Measurements from ENCODE around the gene GALNT5. TPM values are rescaled to one million over a fixed set of nuclear protein-coding genes. Genes with fewer than 3 reads are reported as not detected.
"Not testable (repeated sequence)": the region's sequence is repeated elsewhere in the genome, so short reads cannot be mapped to it uniquely, and the experiment has no call there.

GALNT5 gene
- total RNA-seq, 1 experiment from 2014 or later, result not detected

DNA sequence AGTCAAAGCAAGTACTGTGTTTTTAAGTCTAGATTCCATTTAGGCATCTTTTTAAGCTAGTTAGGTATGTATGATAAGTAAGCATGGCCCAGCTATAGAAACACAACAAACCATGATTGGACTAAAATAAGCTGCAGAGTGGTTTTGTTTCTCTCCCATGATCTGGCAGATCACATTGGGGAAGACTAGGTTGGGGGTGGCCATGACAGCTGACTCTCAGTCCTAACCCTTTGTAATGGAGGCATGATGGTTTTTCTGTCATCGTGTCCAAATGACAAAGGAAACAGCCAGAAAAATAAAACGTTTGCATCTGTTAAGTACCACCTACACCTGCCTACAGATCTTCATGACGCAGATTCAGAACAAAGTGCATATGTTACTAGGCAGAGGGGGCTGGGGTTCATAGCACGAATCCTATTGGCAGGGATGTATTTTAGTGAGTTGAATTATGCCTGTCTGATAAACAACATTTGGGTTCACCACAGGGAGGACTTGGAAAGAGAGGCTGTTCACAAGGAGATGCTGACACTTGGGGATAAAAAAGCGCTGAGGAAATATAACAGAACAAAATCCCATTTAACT is 33.8 kb upstream of the GALNT5 start:
- ChIA-PET POLR2A (ENCODE audit: low non-redundant PET) (no interaction called here), CTCF (no interaction called here)
- Histone ChIP-seq H3K9me3 (ENCODE audit: low read depth, low read length, poor library complexity, severe bottlenecking) (no peaks in the 10 kb centered on the region), H3K27ac (ENCODE audit: low read depth, low read length, poor library complexity, severe bottlenecking) (no peak overlapping the region), H3K4me3 (ENCODE audit: low read depth, low read length, poor library complexity, severe bottlenecking) (no peak overlapping the region), H3K27me3 (replicated peaks; ENCODE audit: insufficient read depth, low read depth, low read length, poor library complexity) (no peaks in the 10 kb centered on the region), H3K4me1 (ENCODE audit: insufficient read depth, low read length, poor library complexity, severe bottlenecking) (no peaks in the 10 kb centered on the region), H3K36me3 (ENCODE audit: insufficient read depth, low read length, poor library complexity, severe bottlenecking) (no peaks in the 10 kb centered on the region)
- no peak for DNase-seq (ENCODE audit: low spot score)
- no peak for TF ChIP-seq EZH2 (IDR thresholded peaks at IDR 0.05; ENCODE audit: borderline replicate concordance, low read depth, low read length, poor library complexity, severe bottlenecking)
- TF ChIP-seq, protein P1, sequence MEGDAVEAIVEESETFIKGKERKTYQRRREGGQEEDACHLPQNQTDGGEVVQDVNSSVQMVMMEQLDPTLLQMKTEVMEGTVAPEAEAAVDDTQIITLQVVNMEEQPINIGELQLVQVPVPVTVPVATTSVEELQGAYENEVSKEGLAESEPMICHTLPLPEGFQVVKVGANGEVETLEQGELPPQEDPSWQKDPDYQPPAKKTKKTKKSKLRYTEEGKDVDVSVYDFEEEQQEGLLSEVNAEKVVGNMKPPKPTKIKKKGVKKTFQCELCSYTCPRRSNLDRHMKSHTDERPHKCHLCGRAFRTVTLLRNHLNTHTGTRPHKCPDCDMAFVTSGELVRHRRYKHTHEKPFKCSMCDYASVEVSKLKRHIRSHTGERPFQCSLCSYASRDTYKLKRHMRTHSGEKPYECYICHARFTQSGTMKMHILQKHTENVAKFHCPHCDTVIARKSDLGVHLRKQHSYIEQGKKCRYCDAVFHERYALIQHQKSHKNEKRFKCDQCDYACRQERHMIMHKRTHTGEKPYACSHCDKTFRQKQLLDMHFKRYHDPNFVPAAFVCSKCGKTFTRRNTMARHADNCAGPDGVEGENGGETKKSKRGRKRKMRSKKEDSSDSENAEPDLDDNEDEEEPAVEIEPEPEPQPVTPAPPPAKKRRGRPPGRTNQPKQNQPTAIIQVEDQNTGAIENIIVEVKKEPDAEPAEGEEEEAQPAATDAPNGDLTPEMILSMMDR (conservative IDR thresholded peaks at IDR 0.05; ENCODE audit: low read depth, low read length), result no peak
- intact Hi-C loops (cut with micrococcal nuclease; ENCODE audit: unreplicated experiment), result no loop called here
- BruUV-seq (replicated peaks), result no TSS peak

DNA sequence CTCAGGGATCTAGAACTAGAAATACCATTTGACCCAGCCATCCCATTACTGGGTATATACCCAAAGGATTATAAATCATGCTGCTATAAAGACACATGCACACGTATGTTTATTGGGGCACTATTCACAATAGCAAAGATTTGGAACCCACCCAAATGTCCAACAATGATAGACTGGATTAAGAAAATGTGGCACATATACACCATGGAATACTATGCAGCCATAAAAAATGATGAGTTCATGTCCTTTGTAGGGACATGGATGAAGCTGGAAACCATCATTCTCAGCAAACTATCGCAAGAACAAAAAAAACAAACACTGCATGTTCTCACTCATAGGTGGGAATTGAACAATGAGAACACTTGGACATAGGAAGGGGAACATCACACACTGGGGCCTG is 33.1 kb upstream of the GALNT5 start:
- DNase-seq (ENCODE audit: low spot score); intact Hi-C loops (cut with micrococcal nuclease; ENCODE audit: unreplicated experiment); CTCF ChIA-PET: not testable (repeated sequence)

DNA sequence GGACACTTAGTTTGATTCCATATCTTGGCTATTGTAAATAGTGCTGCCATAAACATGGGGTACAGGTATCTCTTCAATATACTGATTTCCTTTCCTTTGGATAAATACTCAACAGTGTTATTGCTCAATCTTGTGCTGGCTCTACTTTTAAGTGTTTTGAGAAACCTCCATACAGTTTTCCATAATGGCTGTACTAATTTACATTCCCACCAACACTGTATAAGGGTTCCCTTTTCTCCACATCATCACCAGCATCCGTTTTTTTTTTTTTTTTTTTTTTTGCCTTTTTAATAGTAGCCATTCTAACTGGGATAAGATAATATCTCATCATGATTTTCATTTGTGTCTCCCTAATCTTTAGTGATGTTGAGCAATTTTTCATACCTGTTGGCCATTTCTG is 29.9 kb upstream of the GALNT5 start:
- H3K4me1 ChIP-seq (ENCODE audit: insufficient read depth, low read length, poor library complexity, severe bottlenecking), result no peaks in the 10 kb centered on the region
- no TSS peak for BruUV-seq (replicated peaks)
- POLR2A ChIA-PET (ENCODE audit: low non-redundant PET), result no interaction called here
- H3K27ac ChIP-seq (ENCODE audit: low read depth, low read length, poor library complexity, severe bottlenecking), result no peak overlapping the region
- no peak for DNase-seq (ENCODE audit: low spot score)
- H3K9me3 ChIP-seq (ENCODE audit: low read depth, low read length, poor library complexity, severe bottlenecking), result no peaks in the 10 kb centered on the region
- no peaks in the 10 kb centered on the region for H3K36me3 ChIP-seq (ENCODE audit: insufficient read depth, low read length, poor library complexity, severe bottlenecking)
- H3K4me3 ChIP-seq (ENCODE audit: low read depth, low read length, poor library complexity, severe bottlenecking), result no peak overlapping the region
- H3K27me3 ChIP-seq (replicated peaks; ENCODE audit: insufficient read depth, low read depth, low read length, poor library complexity), result no peaks in the 10 kb centered on the region
- CTCF ChIA-PET, result no interaction called here
- intact Hi-C loops (cut with micrococcal nuclease; ENCODE audit: unreplicated experiment), result no loop called here
- no peak for TF ChIP-seq EZH2 (IDR thresholded peaks at IDR 0.05; ENCODE audit: borderline replicate concordance, low read depth, low read length, poor library complexity, severe bottlenecking)
- TF ChIP-seq, protein P1 (conservative IDR thresholded peaks at IDR 0.05; ENCODE audit: low read depth, low read length), result no peak

More for the DNA sequence above, 33.1 kb upstream of the GALNT5 start:
- BruUV-seq (replicated peaks); H3K4me3 ChIP-seq (ENCODE audit: low read depth, low read length, poor library complexity, severe bottlenecking); H3K27ac ChIP-seq (ENCODE audit: low read depth, low read length, poor library complexity, severe bottlenecking); POLR2A ChIA-PET (ENCODE audit: low non-redundant PET); H3K36me3 ChIP-seq (ENCODE audit: insufficient read depth, low read length, poor library complexity, severe bottlenecking); H3K27me3 ChIP-seq (replicated peaks; ENCODE audit: insufficient read depth, low read depth, low read length, poor library complexity); H3K9me3 ChIP-seq (ENCODE audit: low read depth, low read length, poor library complexity, severe bottlenecking); H3K4me1 ChIP-seq (ENCODE audit: insufficient read depth, low read length, poor library complexity, severe bottlenecking): not testable (repeated sequence)

DNA sequence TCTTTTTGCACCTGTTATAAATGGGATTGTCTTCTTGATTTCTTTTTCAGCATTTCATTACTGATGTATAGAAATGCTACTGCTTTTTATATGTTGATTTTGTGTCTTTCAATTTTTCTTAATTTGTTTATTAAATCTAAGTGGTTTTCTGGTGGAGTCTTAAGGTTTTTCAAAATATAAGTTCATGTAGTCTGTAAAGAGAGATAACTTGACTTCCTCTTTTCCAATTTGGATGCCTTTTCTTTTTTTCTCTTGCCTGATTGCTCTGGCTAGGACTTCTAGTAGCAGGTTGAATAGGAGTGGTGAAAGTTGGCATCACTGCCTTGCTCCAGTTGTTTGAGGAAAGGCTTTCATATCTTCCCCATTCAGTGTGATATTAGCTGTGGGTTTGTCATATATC is 28.6 kb upstream of the GALNT5 start:
- no peaks in the 10 kb centered on the region for H3K9me3 ChIP-seq (ENCODE audit: low read depth, low read length, poor library complexity, severe bottlenecking)
- ChIA-PET POLR2A (ENCODE audit: low non-redundant PET) (no interaction called here), CTCF (no interaction called here)
- H3K4me1 ChIP-seq (ENCODE audit: insufficient read depth, low read length, poor library complexity, severe bottlenecking), result no peaks in the 10 kb centered on the region
- TF ChIP-seq EZH2 (IDR thresholded peaks at IDR 0.05; ENCODE audit: borderline replicate concordance, low read depth, low read length, poor library complexity, severe bottlenecking), result no peak
- TF ChIP-seq, protein P1 (conservative IDR thresholded peaks at IDR 0.05; ENCODE audit: low read depth, low read length), result no peak
- intact Hi-C loops (cut with micrococcal nuclease; ENCODE audit: unreplicated experiment), result no loop called here
- no peak overlapping the region for H3K27ac ChIP-seq (ENCODE audit: low read depth, low read length, poor library complexity, severe bottlenecking)
- H3K4me3 ChIP-seq (ENCODE audit: low read depth, low read length, poor library complexity, severe bottlenecking), result no peak overlapping the region
- H3K27me3 ChIP-seq (replicated peaks; ENCODE audit: insufficient read depth, low read depth, low read length, poor library complexity), result no peaks in the 10 kb centered on the region
- no TSS peak for BruUV-seq (replicated peaks)
- DNase-seq (ENCODE audit: low spot score), result no peak
- no peaks in the 10 kb centered on the region for H3K36me3 ChIP-seq (ENCODE audit: insufficient read depth, low read length, poor library complexity, severe bottlenecking)

All from A673 (cell line).